H1 (cell line): ENCODE measurements around the gene CNBD2. TPM values are rescaled to one million over a fixed set of nuclear protein-coding genes. Genes with fewer than 3 reads are reported as not detected.

Experiments
- polyA plus RNA-seq, 7 experiments: library from polyadenylated mRNA; depleted of rRNA in 3 of 7; stranded (reverse) in 5 of 7; unstranded in 2 of 7; fragments of >200 nt in 5 of 7; fragments of 200-250 nt in 2 of 7; gene quantifications; 1 replicate in 5 of 7; 2 replicates in 1 of 7; 4 replicates in 1 of 7; pipeline versions ENCODE4 v1.2.1 to v1.2.3, GENCODE V29; 2011 to 2013; ENCODE audit warnings: missing spikeins in 2 of 7, mixed read lengths in 2 of 7
- total RNA-seq: library from RNA; stranded (reverse); fragmentation: NEBNext Ultra II Directional; extraction: Animal tissue kit (Norgen Biotek cat#: 25700); gene quantifications from 2 replicates; pipeline ENCODE4 v1.2.1, GENCODE V29; 2021
- TF ChIP-seq, protein P1 (sequence below): fragments of 300-600 bp; sonication (generic); IDR thresholded peaks from 2 replicates; pipeline ENCODE4 v1.7.1; 2012; ENCODE audit warnings: low read length, moderate library complexity, mild to moderate bottlenecking, inconsistent platforms; ENCODE audit not compliant: insufficient replicate concordance
- TF ChIP-seq, protein P2 (sequence below): IDR thresholded peaks from 2 replicates; pipeline ENCODE4 v1.6.1; 2012; ENCODE audit warnings: inconsistent platforms
- TF ChIP-seq, protein P3 (sequence below): IDR thresholded peaks from 2 replicates; pipeline ENCODE4 v1.6.1; 2012; ENCODE audit warnings: inconsistent platforms

The CNBD2 gene
- total and polyA plus RNA-seq, 2 of the 8 experiments (the other 6 are each of a cell fraction or from before 2014, with no cell fraction given): 2.6 to 4.5 TPM

DNA sequence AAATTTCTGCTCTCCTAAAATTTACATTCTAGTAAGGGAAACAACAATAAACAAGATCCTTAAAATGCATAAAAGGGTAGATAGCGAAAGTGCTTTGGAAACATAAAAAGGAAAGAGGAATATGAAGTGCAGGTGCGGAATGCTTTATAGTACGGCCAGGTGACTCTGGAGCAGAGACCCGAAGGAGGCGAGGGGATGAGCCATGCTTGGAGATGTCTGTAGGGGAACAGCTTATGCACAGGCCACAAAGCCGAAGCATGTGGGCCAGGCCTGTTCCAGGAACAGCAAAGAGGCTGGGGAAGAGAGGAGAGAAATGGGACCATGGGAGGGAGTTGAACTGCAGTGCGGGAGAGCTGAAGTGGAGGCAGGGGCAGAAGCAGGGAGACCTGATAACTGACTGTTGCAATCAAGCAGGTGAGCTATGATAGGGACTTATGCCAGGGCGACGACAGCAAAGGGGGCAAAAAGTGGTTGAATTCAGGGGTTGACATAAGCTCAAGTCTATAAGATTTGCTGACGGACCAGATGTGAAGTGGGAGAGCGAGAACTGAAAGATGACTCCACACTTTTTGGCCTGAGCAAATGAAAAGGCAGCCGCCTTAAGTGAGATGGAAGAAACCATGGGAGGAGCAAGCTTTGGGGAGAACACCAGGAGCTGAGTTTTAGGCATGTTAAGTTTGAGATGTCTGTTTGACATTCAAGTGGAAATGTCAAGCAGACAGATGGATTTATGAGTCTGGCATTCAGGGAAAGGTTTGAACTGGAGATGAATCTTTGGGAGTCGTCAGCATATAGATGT lies 83.1 kb downstream of the CNBD2 start (continued):
- TF ChIP-seq, protein P1, sequence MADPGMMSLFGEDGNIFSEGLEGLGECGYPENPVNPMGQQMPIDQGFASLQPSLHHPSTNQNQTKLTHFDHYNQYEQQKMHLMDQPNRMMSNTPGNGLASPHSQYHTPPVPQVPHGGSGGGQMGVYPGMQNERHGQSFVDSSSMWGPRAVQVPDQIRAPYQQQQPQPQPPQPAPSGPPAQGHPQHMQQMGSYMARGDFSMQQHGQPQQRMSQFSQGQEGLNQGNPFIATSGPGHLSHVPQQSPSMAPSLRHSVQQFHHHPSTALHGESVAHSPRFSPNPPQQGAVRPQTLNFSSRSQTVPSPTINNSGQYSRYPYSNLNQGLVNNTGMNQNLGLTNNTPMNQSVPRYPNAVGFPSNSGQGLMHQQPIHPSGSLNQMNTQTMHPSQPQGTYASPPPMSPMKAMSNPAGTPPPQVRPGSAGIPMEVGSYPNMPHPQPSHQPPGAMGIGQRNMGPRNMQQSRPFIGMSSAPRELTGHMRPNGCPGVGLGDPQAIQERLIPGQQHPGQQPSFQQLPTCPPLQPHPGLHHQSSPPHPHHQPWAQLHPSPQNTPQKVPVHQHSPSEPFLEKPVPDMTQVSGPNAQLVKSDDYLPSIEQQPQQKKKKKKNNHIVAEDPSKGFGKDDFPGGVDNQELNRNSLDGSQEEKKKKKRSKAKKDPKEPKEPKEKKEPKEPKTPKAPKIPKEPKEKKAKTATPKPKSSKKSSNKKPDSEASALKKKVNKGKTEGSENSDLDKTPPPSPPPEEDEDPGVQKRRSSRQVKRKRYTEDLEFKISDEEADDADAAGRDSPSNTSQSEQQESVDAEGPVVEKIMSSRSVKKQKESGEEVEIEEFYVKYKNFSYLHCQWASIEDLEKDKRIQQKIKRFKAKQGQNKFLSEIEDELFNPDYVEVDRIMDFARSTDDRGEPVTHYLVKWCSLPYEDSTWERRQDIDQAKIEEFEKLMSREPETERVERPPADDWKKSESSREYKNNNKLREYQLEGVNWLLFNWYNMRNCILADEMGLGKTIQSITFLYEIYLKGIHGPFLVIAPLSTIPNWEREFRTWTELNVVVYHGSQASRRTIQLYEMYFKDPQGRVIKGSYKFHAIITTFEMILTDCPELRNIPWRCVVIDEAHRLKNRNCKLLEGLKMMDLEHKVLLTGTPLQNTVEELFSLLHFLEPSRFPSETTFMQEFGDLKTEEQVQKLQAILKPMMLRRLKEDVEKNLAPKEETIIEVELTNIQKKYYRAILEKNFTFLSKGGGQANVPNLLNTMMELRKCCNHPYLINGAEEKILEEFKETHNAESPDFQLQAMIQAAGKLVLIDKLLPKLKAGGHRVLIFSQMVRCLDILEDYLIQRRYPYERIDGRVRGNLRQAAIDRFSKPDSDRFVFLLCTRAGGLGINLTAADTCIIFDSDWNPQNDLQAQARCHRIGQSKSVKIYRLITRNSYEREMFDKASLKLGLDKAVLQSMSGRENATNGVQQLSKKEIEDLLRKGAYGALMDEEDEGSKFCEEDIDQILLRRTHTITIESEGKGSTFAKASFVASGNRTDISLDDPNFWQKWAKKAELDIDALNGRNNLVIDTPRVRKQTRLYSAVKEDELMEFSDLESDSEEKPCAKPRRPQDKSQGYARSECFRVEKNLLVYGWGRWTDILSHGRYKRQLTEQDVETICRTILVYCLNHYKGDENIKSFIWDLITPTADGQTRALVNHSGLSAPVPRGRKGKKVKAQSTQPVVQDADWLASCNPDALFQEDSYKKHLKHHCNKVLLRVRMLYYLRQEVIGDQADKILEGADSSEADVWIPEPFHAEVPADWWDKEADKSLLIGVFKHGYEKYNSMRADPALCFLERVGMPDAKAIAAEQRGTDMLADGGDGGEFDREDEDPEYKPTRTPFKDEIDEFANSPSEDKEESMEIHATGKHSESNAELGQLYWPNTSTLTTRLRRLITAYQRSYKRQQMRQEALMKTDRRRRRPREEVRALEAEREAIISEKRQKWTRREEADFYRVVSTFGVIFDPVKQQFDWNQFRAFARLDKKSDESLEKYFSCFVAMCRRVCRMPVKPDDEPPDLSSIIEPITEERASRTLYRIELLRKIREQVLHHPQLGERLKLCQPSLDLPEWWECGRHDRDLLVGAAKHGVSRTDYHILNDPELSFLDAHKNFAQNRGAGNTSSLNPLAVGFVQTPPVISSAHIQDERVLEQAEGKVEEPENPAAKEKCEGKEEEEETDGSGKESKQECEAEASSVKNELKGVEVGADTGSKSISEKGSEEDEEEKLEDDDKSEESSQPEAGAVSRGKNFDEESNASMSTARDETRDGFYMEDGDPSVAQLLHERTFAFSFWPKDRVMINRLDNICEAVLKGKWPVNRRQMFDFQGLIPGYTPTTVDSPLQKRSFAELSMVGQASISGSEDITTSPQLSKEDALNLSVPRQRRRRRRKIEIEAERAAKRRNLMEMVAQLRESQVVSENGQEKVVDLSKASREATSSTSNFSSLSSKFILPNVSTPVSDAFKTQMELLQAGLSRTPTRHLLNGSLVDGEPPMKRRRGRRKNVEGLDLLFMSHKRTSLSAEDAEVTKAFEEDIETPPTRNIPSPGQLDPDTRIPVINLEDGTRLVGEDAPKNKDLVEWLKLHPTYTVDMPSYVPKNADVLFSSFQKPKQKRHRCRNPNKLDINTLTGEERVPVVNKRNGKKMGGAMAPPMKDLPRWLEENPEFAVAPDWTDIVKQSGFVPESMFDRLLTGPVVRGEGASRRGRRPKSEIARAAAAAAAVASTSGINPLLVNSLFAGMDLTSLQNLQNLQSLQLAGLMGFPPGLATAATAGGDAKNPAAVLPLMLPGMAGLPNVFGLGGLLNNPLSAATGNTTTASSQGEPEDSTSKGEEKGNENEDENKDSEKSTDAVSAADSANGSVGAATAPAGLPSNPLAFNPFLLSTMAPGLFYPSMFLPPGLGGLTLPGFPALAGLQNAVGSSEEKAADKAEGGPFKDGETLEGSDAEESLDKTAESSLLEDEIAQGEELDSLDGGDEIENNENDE: no peak
- TF ChIP-seq, protein P2, sequence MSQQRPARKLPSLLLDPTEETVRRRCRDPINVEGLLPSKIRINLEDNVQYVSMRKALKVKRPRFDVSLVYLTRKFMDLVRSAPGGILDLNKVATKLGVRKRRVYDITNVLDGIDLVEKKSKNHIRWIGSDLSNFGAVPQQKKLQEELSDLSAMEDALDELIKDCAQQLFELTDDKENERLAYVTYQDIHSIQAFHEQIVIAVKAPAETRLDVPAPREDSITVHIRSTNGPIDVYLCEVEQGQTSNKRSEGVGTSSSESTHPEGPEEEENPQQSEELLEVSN: no peak
- TF ChIP-seq, protein P3, sequence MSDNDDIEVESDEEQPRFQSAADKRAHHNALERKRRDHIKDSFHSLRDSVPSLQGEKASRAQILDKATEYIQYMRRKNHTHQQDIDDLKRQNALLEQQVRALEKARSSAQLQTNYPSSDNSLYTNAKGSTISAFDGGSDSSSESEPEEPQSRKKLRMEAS: 0 out of 2 replicates have a peak, but pooled peaks have one; percentile 41
- TF ChIP-seq, all 59 proteins: peak for 2
